Cardiac septum (tissue), 1 donor: ENCODE results near the gene DLG5. TPM values are rescaled to one million over a fixed set of nuclear protein-coding genes. Genes with fewer than 3 reads are reported as not detected.

Source experiments
- DNase-seq: peaks from one replicate; pipeline ENCODE4 v3.0.0-alpha.2; 2020; ENCODE audit warnings: low spot score
- intact Hi-C: fragments of 100-400 bp; cut with DNase I; formaldehyde crosslinking; loops from one replicate; pipeline ENCODE4 v1.14.0; 2022
- total RNA-seq: library from RNA; stranded (reverse); fragmentation: NEBNext Ultra II Directional; extraction: Animal tissue kit (Norgen Biotek cat#: 25700); gene quantifications from one replicate; pipeline ENCODE4 v1.2.1, GENCODE V29; 2021
- donor health status: DM: no; HTN: no; CAD: no.

Gene DLG5
- total RNA-seq, 1 donor from 2014 or later: 19.5 TPM

DNA sequence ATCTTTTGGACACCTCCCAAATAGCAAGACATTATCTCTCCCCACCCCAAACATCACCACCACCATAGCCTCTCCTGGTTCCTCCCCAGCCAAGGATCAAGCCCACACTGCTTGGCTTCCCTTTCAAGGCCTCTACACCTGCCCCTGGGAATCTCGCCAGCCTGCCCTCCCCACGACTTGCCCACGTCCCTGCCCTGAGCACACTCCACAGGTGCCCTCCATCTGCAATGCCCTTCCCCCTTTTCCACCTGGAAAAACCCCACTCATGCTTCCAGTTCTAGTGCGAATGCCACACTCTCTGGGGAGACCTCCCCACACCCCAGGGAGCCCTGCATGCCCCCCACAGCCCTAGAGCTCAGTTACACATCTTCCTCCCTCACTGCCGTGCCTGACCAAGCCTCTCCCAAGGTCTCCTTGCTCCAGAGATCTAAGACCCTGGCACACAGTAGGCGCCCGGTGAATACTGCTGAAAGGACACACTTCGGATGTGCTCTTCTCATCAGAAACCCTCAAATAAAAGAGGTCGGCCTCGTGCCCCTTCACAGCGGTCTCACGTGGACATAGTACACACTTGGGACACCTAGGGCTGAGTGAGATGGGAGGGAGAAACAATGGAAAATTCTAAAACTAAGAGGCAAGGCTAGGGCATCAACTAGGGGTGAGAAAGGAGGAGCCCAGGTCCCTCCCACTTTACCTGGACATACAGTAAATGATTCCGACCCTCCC, 91.4 kb downstream of the DLG5 start:
- intact Hi-C loops: no loop called here
- no peak for DNase-seq

DNA sequence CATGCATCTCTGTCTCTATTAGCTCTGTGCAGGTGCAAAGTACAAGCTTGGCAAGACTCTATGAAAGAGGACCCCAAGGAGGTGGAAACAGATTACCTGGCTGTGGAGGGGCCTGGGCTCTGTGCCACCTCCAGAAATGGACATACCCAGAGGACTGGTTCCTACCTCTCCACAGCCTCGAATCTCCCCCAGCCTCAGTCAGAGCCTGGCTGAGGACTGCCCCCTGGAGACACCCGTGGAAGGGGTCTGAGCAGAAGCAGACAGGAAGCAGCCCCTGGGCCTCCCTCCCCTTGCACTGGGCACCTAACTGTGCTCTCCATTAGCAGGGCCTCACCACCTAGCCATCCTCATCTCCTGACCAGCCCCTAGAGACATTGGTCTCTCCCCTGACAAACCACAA, 92.0 kb downstream of the DLG5 start:
- intact Hi-C loops: no loop called here
- no peak for DNase-seq

DNA sequence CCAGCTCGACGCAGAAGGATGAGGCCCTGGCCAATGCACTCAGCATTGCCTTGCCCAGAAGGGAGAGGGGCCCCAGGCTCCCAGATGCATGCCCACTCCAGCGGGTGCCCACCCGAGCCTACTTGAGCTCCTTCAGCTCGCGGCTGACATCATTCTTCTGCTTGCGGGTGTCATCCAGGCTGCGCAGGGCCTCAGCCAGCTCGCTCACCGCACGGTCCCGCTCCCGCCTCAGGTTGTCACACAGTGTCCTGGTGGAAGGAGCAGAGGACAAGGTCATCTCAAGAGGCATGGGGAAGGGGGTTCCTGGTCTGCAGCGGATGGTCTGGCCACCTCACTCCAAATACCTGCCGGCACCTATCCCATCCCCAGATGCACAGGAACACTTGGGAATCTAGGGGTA, 92.8 kb downstream of the DLG5 start:
- no peak for DNase-seq
- intact Hi-C loops: no loop called here

DNA sequence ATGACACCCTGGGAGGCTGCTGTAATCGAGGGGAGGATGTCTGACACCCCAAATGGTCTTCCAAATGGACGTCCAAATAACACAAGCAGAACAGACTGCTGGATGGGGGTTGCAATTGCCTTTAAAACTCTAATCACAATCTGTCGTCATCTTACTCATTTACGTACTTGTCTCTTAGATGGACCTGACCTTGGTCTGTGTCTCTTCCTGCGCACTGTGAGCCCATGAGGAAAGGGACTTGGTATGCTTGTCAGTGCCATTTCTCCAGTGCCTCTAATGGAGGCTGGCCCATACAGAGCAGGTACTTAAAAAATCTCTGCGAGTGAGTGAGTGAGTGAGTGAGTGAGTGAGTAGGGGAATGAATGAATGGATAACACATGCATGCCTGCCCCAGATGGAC, 93.3 kb downstream of the DLG5 start:
- DNase-seq: no peak
- intact Hi-C loops: no loop called here

DNA sequence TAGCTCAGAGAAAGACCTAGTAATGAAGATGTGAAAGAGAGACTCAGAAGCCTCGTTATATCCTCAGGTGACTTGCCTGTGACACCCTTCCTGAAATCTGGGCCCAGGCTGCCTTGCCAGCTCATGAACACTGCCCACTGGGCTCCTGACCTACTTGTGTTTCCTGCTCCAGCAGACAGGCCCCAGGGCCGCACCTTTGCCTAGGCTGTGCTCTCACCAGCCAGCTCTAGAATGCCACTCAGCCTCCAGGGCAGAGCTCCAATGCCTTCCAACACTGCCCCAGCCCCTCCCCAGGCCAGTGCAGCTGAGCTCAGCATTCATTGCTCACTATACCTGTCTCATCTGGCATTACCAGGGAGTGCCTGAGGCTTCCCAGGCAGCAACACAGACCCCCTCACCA, 94.3 kb downstream of the DLG5 start:
- DNase-seq: no peak
- intact Hi-C loops: no loop called here

DNA sequence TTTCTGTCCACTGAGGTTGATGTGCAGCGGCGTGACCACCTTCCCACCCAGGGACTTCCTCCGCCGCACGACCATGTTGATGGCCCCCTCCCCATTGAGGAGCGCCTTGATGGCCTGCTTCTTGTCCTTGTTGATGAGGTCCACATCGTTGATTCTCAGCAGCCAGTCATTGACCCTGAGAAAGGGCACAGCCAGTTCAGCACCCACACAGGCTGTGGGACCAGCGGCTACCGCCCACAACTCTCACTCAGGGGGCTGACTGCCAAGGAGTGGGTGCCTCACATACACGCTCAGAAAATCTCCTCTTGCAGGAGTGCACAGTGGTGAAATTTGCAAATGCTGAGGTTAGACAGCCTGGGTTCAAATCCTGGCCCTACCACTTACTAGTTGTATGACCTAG, 97.2 kb downstream of the DLG5 start:
- intact Hi-C loops: no loop called here
- no peak for DNase-seq

DNA sequence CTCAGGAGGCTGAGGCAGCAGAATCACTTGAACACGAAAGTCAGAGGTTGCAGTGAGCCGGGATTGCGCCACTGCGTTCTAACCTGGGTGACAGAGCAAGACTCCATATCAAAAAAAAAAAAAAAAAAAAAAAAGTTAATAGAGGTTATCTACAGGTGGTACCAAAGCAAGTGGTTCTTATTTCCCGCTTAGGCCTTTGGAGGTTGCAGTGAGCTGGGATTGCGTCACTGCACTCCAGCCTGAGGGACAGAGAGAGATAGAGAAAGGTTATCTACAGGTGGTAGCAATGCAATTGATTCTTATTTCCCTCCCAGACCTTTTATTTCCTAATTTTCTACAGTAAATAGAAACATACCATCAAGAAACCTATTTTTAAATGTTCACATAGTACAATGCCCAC, 98.2 kb downstream of the DLG5 start:
- intact Hi-C loops: no loop called here
- no peak for DNase-seq

DNA sequence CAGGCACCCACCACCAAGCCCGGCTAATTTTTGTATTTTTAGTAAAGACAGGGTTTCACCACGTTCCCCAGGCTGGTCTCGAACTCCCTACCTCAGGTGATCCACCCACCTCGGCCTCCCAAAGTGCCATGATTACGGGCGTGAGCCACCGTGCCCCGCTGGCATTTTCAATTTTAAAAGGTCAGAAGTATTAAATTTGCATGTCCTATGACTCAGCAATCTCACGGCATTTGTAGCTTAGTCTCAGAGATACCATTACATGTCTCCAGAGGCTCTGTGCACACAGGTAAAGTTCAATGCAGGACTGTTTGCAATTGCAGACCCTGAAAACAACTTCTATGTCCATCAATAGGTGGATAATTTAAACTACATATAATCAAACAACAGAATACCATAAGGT, 99.2 kb downstream of the DLG5 start:
- intact Hi-C loops: no loop called here
- no peak for DNase-seq

DNA sequence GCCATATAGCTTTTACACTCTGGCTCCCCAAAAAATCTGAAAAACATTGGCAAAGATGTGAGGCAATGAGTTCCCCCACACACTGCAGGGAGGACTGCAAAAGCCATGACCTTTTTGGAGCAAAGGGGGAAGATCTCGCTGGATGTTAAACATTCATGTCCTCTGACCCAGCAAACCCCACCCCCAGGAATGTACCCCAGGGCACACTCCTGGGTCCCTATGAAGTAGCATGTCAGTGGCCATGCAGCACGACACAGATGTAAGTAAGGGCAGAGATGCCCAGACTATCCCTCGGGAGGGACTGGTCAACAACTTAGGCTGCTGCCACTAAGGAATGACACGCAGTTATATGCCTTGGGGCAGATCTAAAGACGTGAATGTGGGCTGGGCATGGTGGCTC, 100.6 kb downstream of the DLG5 start:
- intact Hi-C loops: no loop called here
- no peak for DNase-seq

DNA sequence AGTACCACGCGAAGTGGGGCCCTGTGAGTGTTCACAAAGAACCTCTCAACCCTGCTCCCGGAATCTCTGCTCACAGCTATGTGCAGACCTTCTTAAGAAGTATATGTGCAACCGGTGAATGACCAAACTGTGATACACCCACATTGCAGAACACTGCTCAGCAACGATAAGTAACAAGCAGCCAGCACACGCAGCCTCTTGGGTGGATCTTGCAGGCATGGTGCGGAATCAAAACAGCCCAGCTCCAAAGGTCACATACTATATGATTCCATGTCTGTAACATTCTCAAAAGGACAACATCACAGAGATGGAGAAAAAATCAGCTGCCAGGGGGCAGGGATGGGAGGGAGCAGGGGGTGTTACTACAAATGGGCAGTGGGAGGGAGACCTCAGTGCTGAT, 101.6 kb downstream of the DLG5 start:
- intact Hi-C loops: no loop called here
- no peak for DNase-seq

DNA sequence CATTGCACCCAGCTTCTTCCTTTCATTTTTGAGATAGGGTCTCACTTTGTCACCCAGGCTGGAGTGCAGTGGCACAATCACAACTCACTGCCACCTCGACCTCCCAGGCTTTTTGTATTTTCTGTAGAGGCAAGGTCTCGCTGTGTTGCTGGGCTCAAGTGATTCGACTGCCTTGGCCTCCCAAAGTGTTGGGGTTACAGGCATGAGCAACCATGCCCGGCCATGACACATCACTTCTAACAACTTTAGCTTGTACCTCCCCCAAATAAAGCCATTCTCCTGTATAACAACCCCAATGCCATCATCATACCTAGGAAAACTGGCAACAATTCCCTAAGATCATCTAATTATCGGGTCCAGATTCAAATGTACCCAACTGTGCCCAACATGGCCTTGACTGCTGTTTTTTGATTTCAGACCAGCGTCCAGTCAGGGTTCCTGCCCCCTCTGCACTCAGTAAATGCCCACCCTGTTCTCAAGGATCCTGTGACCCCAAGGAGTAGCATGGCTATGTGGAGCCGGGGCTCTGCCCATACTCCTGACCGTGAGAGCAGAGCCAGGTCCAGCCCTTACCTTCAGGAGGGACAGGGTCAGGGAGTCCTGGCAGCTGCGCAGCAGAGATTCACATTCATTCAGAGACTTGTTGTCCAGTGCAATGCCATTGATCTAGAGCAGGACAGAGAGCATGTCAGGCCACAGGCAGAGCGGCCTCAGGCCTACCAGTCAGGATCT, 102.6 kb downstream of the DLG5 start:
- no peak for DNase-seq
- intact Hi-C loops: no loop called here

DNA sequence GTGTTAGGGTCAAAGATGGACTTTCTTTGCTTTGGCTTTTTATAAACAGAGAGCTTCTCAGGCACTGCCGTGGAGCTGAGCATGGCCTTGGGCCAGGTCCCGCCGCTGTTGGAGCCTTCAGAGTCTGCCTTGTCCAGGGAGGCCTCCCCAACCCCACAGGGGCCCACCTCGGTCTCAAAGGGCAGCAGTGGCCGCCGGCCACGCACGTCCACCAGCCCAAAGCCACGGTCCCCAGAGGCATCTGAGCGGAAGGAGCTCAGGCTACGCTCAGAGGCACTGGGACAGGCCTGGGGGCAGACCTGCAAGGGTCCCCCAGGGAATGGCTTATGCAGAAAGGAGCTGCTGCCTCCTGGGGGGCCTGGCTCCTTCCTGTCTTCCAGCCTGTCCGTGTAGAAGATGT, 105.0 kb downstream of the DLG5 start:
- intact Hi-C loops: no loop called here
- no peak for DNase-seq

DNA sequence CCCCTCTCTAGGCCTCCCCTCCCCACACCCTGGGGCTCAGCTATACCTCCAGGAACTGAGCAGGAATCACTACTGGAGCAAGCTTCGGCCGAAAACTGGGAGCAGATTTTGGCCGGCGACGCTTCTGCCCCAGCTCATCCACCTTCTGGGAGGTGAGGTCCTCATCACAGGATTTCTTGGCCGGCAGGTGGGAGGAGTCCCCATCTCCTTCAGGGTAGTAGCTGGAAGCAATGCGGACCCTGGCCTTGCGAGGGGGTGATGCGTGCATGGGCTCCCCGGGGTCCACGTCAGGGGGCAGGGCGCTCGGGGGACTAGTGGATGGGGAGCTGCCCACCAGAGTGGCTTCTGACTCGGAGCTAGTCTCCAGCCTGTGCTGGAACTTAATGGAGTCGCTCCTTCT, 105.5 kb downstream of the DLG5 start:
- no peak for DNase-seq

DNA sequence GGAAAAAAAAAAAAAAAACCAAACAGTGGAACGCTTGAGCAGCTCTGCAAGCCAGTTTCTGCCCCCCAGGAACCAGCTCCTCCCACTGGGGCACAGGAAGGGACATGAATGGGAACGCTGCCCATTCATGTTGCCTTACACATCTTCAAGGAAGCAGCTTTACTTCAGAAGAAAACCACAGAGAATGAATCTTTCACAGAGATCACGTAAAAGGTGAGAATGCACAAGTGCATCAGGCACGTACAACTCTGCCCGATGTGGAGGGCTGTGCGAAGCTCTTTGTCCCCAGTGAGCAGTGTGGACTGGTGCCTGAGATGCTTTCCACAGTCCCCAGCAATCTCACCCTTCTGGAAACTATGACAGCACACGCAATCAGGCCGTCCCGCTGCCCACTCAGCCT, 106.2 kb downstream of the DLG5 start:
- intact Hi-C loops: no loop called here
- no peak for DNase-seq

More for the DNA sequence above, 105.5 kb downstream of the DLG5 start:
- intact Hi-C loops: no loop called here

DNA sequence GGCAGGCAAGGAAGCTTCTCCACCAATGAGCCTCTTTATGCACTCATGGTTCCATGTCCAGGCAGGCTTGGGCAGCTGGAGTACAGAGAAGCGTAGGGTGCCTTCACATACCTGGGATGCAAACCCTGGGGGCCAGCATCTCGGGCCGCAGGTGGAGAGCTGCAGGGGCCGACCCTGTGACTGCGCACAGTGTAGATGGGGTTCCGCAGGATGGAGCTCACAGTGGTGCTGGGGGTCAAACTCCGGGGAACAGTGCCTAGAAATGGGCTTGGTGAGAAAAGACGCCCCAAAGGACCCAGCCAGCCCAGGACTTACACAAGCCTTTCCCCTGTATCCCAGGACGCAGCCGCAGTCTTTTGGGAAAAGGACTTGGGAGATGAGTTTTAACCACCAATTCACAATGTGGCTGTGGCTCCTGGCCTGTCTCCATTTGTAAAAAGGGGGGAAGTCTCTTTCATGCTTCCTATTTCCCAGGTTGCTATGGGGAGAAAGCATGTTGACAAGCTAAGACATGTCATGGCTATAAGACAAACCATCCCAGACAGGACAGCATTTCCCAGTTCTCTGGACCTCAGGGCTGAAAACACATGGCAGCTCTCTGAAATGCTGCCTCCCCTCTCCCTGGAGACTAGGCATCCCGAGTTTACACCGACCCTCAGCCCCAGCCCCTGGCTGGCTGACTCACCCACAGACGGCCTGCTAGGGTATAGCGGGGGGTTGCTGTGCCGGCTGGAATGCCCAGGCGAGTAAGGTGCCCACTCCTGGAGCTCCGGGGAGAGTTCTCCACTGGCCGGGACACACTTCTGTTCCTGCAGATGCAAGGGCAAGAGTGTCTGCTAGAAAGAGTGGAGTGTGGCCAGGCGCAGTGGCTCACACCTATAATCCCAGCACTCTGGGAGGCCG, 107.1 kb downstream of the DLG5 start:
- DNase-seq: no peak
- intact Hi-C loops: no loop called here

DNA sequence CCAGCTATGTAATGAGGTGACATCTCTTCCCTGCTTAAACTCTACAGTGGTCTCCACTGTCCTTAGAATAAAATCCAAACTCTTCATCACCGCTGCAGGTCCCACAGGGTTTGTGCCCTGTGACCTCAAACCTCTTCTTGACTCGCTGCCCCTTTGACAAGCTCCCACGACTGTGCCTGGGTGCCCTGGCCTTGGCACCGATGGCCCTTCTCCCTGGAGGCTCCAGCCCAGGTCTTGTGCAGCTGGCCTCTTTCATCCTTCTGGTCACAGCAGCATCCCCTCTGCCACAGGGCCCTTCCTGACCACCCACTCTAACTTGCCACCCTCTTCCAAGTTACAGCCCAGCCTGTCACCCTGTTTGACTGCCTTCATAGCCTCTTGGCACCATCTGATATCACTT, 108.2 kb downstream of the DLG5 start:
- intact Hi-C loops: no loop called here
- DNase-seq: no peak

DNA sequence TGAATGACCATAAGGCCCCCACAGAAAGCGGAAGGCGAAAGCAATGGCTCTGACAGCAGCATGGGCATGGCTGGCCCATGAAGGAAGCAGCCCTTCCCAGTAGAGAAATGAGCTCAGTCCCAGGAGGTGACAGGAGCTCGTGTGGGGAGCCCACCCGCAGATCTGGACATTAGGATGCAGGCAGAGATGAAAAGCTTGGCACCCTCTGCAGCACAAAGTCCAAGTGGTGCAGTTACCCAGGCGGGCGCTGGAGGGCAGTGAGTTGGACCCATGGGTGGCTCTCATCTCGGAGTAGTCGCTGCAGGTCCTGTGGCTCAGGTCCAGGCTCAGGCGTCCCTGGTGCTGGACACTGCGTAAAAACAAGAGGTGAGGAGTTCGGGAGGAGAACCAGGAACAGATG, 109.0 kb downstream of the DLG5 start:
- no peak for DNase-seq
- intact Hi-C loops: no loop called here

DNA sequence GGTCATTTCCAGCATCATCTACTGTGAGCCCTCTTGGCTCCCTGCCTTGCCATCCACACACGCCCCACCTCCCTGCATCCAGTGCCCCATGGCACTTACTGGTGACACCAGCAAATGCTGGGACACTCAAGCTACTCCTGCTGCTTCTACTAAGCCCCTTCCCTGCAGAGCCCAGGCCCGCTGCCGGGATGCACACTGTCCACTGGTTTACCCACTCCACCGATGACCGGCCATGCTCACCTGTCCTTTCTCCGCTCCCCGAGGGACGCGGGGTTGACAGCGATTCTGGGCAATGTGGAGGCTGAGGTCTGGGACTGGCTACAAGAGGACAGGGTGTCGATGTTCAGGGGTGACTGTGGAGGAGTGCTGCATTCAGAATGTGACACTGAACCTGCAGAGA, 110.2 kb downstream of the DLG5 start:
- DNase-seq: no peak
- intact Hi-C loops: no loop called here

DNA sequence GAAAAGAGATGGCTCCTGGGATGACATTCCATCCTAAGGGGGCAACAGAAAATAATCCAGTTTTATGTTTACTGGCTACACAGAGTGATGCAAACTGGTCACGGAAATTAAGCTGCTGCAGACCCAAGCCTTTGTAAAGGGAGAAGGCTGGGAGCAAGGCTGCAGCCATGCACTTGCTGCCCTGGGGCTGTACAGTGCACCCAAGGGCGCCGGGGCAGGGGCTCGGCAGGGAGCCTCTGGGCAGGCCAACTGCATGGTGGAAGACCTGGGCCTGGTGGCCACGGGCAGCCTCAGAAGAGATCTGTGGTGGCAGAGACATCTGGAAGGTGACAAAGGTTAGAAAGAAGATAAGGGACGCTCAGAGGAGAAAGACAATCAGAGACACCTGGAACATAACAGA, 113.8 kb downstream of the DLG5 start:
- intact Hi-C loops: no loop called here
- no peak for DNase-seq

DNA sequence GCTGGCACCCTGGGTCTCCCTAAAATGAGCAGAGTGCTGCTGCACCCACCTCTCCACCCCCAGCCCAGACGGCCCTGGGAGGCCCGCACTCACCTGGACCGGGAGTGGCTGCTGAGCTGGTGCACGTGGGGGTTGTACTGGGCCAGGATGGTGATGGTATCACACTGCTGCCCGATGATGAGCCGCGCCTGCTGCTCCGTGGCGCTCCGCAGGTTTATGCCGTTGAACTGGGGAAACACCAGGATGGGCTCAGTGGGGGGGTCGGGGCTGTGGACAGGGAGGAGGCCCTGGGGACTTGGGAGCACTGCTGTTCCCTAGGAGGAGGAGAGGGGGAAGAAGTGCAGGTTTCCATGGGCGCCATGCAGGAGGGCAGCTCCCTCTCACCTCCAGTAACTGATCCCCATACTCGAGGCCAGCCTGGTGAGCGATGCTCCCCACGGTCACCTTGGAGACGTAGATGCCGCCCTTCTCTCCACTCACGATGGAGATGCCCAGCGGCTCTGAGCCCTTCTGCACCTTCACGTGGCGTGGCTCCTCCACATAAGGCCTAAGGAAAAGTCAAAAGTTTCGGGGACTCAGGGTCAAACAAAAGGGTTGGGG, 114.6 kb downstream of the DLG5 start:
- DNase-seq: no peak
- intact Hi-C loops: no loop called here
